KBM-7 (cell line): Measurements from ENCODE around the gene CAMKK1.
"Not testable (repeated sequence)": the region's sequence is repeated elsewhere in the genome, so short reads cannot be mapped to it uniquely, and the experiment has no call there.

Experiments
- DNase-seq: peaks from one replicate; pipeline ENCODE4 v3.0.0-alpha.2; 2015
- in situ Hi-C: fragments of 300-500 bp; cut with MboI; formaldehyde crosslinking; loops from 2 replicates; pipeline ENCODE4 v1.14.3; 2020; ENCODE audit warnings: low sequenced_read_pairs, low pct_unique_long_range_greater_than_20kb, mixed read lengths

The CAMKK1 gene

GRCh38 chr17:3857261-3858105 is 35.4 kb downstream of the CAMKK1 start:
- DNase-seq, result no peak
- in situ Hi-C loops, result no loop called here

GRCh38 chr17:3854204-3854603 is 38.6 kb downstream of the CAMKK1 start:
- in situ Hi-C loops, DNase-seq: not testable (repeated sequence)

- in situ Hi-C loops, result no loop called here
Observed at GRCh38 chr17:3852561-3852960, 40.3 kb downstream of the CAMKK1 start.

GRCh38 chr17:3851461-3852100 is 41.3 kb downstream of the CAMKK1 start:
- in situ Hi-C loops, result no loop called here
- DNase-seq, result no peak

More at GRCh38 chr17:3852561-3852960, 40.3 kb downstream of the CAMKK1 start:
- no peak for DNase-seq

- peak; percentile 39 for DNase-seq
- in situ Hi-C loops, result no loop called here
Observed at GRCh38 chr17:3848229-3848835, 44.5 kb downstream of the CAMKK1 start.

GRCh38 chr17:3847165-3847670 is 45.6 kb downstream of the CAMKK1 start:
- DNase-seq, result no peak
- in situ Hi-C loops, result no loop called here

GRCh38 chr17:3846437-3847164 is 46.3 kb downstream of the CAMKK1 start:
- no peak for DNase-seq
- in situ Hi-C loops, result no loop called here

- peak; percentile 93 for DNase-seq
- in situ Hi-C loops, result no loop called here
Observed at GRCh38 chr17:3845621-3846436, 47.0 kb downstream of the CAMKK1 start, which contains the start of gene NCBP3. NCBP3 (minus strand) TSS chr17:3846246; CDS start chr17:3846223, 23 bp downstream.

- peak; percentile 35 for DNase-seq
- in situ Hi-C loops, result no loop called here
Observed at GRCh38 chr17:3845291-3845620, 47.6 kb downstream of the CAMKK1 start.

GRCh38 chr17:3844556-3844955 is 48.3 kb downstream of the CAMKK1 start:
- DNase-seq, in situ Hi-C loops: not testable (repeated sequence)

GRCh38 chr17:3843935-3844516 is 48.8 kb downstream of the CAMKK1 start:
- in situ Hi-C loops, result no loop called here
- peak; percentile 69 for DNase-seq

- in situ Hi-C loops, result no loop called here
- no peak for DNase-seq
Observed at GRCh38 chr17:3838206-3838605, 54.6 kb downstream of the CAMKK1 start.

- in situ Hi-C loops, result no loop called here
- no peak for DNase-seq
Observed at GRCh38 chr17:3836551-3836950, 56.3 kb downstream of the CAMKK1 start.

- DNase-seq, result no peak
- in situ Hi-C loops, result no loop called here
Observed at GRCh38 chr17:3835410-3836229, 57.2 kb downstream of the CAMKK1 start.

- in situ Hi-C loops, result no loop called here
- DNase-seq, result no peak
Observed at GRCh38 chr17:3834811-3835210, 58.0 kb downstream of the CAMKK1 start.

- DNase-seq, result no peak
- in situ Hi-C loops, result no loop called here
Observed at GRCh38 chr17:3828852-3829232, 64.0 kb downstream of the CAMKK1 start.

GRCh38 chr17:3828151-3828851 is 64.6 kb downstream of the CAMKK1 start:
- in situ Hi-C loops, result no loop called here
- no peak for DNase-seq
